ENCODE measurements around the gene KDM7A. TPM values are rescaled to one million over a fixed set of nuclear protein-coding genes. Genes with fewer than 3 reads are reported as not detected.

Gene KDM7A
- total RNA-seq, 1 experiment from 2014 or later = 1.2 TPM

- Histone ChIP-seq H3K27ac (no peak overlapping the region), H3K4me3 (no peak overlapping the region), H3K9me3 (replicated peaks) (no peaks in the 10 kb centered on the region), H3K36me3 (peaks cover 29% of the 10 kb centered on the region), H3K4me1 (replicated peaks) (peaks cover 2% of the 10 kb centered on the region), H3K27me3 (replicated peaks) (no peaks in the 10 kb centered on the region)
- no peak for DNase-seq (ENCODE audit: low read depth in 1 of 2, low spot score in 2 of 2)
Observed at GRCh38 chr7:140041659-140042385, 135.0 kb downstream of the KDM7A start.

- no peaks in the 10 kb centered on the region for H3K9me3 ChIP-seq (replicated peaks)
- H3K36me3 ChIP-seq = peaks cover 30% of the 10 kb centered on the region
- H3K27me3 ChIP-seq (replicated peaks) = no peaks in the 10 kb centered on the region
- no peak overlapping the region for H3K27ac ChIP-seq
- no peak overlapping the region for H3K4me3 ChIP-seq
- DNase-seq (ENCODE audit: low read depth in 1 of 2, low spot score in 2 of 2) = peak in 1 of 2 experiments; percentile 18
- peaks cover 21% of the 10 kb centered on the region for H3K4me1 ChIP-seq (replicated peaks)
Observed at GRCh38 chr7:140039896-140040295, 136.9 kb downstream of the KDM7A start.

- DNase-seq (ENCODE audit: low read depth in 1 of 2, low spot score in 2 of 2) = peak in 1 of 2 experiments; percentile 4
- Histone ChIP-seq H3K4me3 (no peak overlapping the region), H3K27me3 (replicated peaks) (no peaks in the 10 kb centered on the region), H3K27ac (no peak overlapping the region), H3K4me1 (replicated peaks) (peaks cover 21% of the 10 kb centered on the region), H3K36me3 (peaks cover 37% of the 10 kb centered on the region), H3K9me3 (replicated peaks) (no peaks in the 10 kb centered on the region)
Observed at GRCh38 chr7:140039066-140039465, 137.7 kb downstream of the KDM7A start.

- DNase-seq (ENCODE audit: low read depth in 1 of 2, low spot score in 2 of 2) = no peak
- Histone ChIP-seq H3K9me3 (replicated peaks) (no peaks in the 10 kb centered on the region), H3K36me3 (peaks cover 42% of the 10 kb centered on the region), H3K4me3 (no peak overlapping the region), H3K4me1 (replicated peaks) (peaks cover 29% of the 10 kb centered on the region), H3K27ac (no peak overlapping the region), H3K27me3 (replicated peaks) (no peaks in the 10 kb centered on the region)
Observed at GRCh38 chr7:140036224-140036962, 140.4 kb downstream of the KDM7A start.

GRCh38 chr7:140035400-140036223 lies 141.2 kb downstream of the KDM7A start:
- Histone ChIP-seq H3K4me3 (no peak overlapping the region), H3K27ac (no peak overlapping the region)

More at GRCh38 chr7:140035400-140036223, 141.2 kb downstream of the KDM7A start:
- H3K4me1 ChIP-seq (replicated peaks) = peaks cover 29% of the 10 kb centered on the region
- peaks cover 34% of the 10 kb centered on the region for H3K36me3 ChIP-seq
- H3K9me3 ChIP-seq (replicated peaks) = no peaks in the 10 kb centered on the region
- peak in 1 of 2 experiments; percentile 42 for DNase-seq (ENCODE audit: low read depth in 1 of 2, low spot score in 2 of 2)
- no peaks in the 10 kb centered on the region for H3K27me3 ChIP-seq (replicated peaks)

Other genes with a start within 250 kb of the KDM7A start
- 19.3 and 21.4 TPM in 2 replicates for gene PARP12, start 114.0 kb downstream of the KDM7A start, total RNA-seq (2014; rRNA removed; shearing (Covaris generic))
- gene SLC37A3, start 221.5 kb upstream of the KDM7A start, total RNA-seq (2014; rRNA removed; shearing (Covaris generic)) = 37.9 and 52.7 TPM in 2 replicates
- not detected in 2 replicates for gene RAB19, start 227.1 kb upstream of the KDM7A start, total RNA-seq (2014; rRNA removed; shearing (Covaris generic))